HG03175 (cell line): ENCODE data around the gene GDI1.

Source experiments
- ATAC-seq: cut with Tn5 transposase; IDR thresholded peaks from one replicate; pipeline ENCODE4 v1.9.1; 2021; ENCODE audit warnings: mild to moderate bottlenecking, moderate library complexity; ENCODE audit not compliant: unreplicated experiment

Gene GDI1

GRCh38 chrX:154477891-154478477, 41.0 kb downstream of the GDI1 start:
- ATAC-seq, result no peak

GRCh38 chrX:154478728-154479622, 42.0 kb downstream of the GDI1 start, which contains the start of gene LAGE3:
TSS of gene LAGE3 (minus strand) at chrX:154479281. CDS start at chrX:154478915, 366 bp downstream.
- ATAC-seq, result peak; percentile 90

GRCh38 chrX:154481195-154481594, 44.2 kb downstream of the GDI1 start:
- no peak for ATAC-seq

GRCh38 chrX:154481911-154482601, 45.1 kb downstream of the GDI1 start:
- ATAC-seq, result no peak

- no peak for ATAC-seq
These were observed 45.8 kb downstream of the GDI1 start for GRCh38 chrX:154482786-154483185.

GRCh38 chrX:154483325-154483724, 46.4 kb downstream of the GDI1 start:
- no peak for ATAC-seq

- ATAC-seq, result no peak
These were observed 47.5 kb downstream of the GDI1 start for GRCh38 chrX:154484255-154485149.

- no peak for ATAC-seq
These were observed 48.4 kb downstream of the GDI1 start for GRCh38 chrX:154485150-154486051.

GRCh38 chrX:154486052-154486395, 49.1 kb downstream of the GDI1 start:
- ATAC-seq, result no peak

GRCh38 chrX:154486396-154487207, 49.6 kb downstream of the GDI1 start, which contains the start of gene UBL4A:
TSS of gene UBL4A (minus strand) at chrX:154486615. CDS start at chrX:154486584, 31 bp downstream.
- ATAC-seq, result no peak

- ATAC-seq, result no peak
These were observed 50.8 kb downstream of the GDI1 start for GRCh38 chrX:154487518-154488290.

- no peak for ATAC-seq
These were observed 51.6 kb downstream of the GDI1 start for GRCh38 chrX:154488336-154489075.

GRCh38 chrX:154489182-154489581, 52.2 kb downstream of the GDI1 start:
- no peak for ATAC-seq

GRCh38 chrX:154490021-154490413, 53.1 kb downstream of the GDI1 start:
- ATAC-seq, result peak; percentile 18

- peak; percentile 83 for ATAC-seq
These were observed 53.6 kb downstream of the GDI1 start, which contains the start of gene SLC10A3 for GRCh38 chrX:154490414-154491083. TSS of gene SLC10A3 (minus strand) at chrX:154490629. CDS start at chrX:154488940, 1,689 bp downstream.
